Fibroblast of the conjunctiva (primary cell): ENCODE measurements around the gene UNC5A.

Source experiments
- DNase-seq: peaks from one replicate; pipeline ENCODE4 v3.0.0-alpha.2; 2010; ENCODE audit warnings: low read depth

The UNC5A gene

GRCh38 chr5:176800024-176800423, 10.3 kb upstream of the UNC5A start:
- DNase-seq: no peak

GRCh38 chr5:176802116-176802784, 8.1 kb upstream of the UNC5A start:
- DNase-seq: no peak

- no peak for DNase-seq
These were observed 7.1 kb upstream of the UNC5A start for GRCh38 chr5:176803068-176803942.

- DNase-seq: no peak
These were observed 6.3 kb upstream of the UNC5A start for GRCh38 chr5:176803943-176804498.

- DNase-seq: no peak
These were observed 4.2 kb upstream of the UNC5A start for GRCh38 chr5:176806137-176806536.

- DNase-seq: no peak
These were observed 747 bp upstream of the UNC5A start for GRCh38 chr5:176809544-176810080.

GRCh38 chr5:176810687-176811501, 535 bp downstream of the UNC5A start:
- DNase-seq: no peak

- DNase-seq: no peak
These were observed 2.2 kb downstream of the UNC5A start for GRCh38 chr5:176812269-176813259.

GRCh38 chr5:176813587-176814312, 3.4 kb downstream of the UNC5A start:
- DNase-seq: no peak

- no peak for DNase-seq
These were observed 3.9 kb downstream of the UNC5A start for GRCh38 chr5:176814313-176814685.

- DNase-seq: no peak
These were observed 4.6 kb downstream of the UNC5A start for GRCh38 chr5:176814836-176815438.

- no peak for DNase-seq
These were observed 5.8 kb downstream of the UNC5A start for GRCh38 chr5:176816043-176816745.

- DNase-seq: no peak
These were observed 6.5 kb downstream of the UNC5A start for GRCh38 chr5:176816791-176817347.

- DNase-seq: no peak
These were observed 7.0 kb downstream of the UNC5A start for GRCh38 chr5:176817369-176817840.

- DNase-seq: no peak
These were observed 7.5 kb downstream of the UNC5A start for GRCh38 chr5:176817841-176818377.

GRCh38 chr5:176818391-176819098, 8.2 kb downstream of the UNC5A start:
- DNase-seq: no peak

GRCh38 chr5:176819476-176819875, 9.1 kb downstream of the UNC5A start:
- no peak for DNase-seq

- no peak for DNase-seq
These were observed 10.6 kb downstream of the UNC5A start for GRCh38 chr5:176820937-176821336.
